Measurements from ENCODE around the gene PIK3CD. TPM values are rescaled to one million over a fixed set of nuclear protein-coding genes. Genes with fewer than 3 reads are reported as not detected.
"Not testable (repeated sequence)": the region's sequence is repeated elsewhere in the genome, so short reads cannot be mapped to it uniquely, and the experiment has no call there.

Gene PIK3CD
- total RNA-seq, 1 experiment from 2014 or later: 2.5 TPM

DNA sequence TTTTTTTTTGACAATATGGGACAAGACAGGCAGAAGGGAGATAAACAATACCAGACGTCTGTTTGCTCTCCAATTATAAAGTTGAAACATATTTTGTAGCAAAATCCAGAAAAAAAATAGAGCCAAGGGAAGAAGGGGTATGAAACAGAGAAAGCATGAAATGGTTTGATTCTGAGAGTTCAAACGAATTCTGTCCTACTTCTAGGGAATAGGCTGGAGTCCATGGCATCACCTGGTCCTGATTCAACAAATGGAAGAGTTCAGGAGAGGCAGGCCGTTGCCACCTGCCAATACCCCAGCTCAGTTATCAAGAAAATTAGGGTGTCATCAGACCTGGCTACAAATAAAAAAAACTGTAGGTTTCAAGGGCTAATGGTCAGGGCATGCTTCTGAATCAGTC lies 100.4 kb downstream of the PIK3CD start:
- H3K27ac ChIP-seq: no peak overlapping the region
- peaks cover 25% of the 10 kb centered on the region for H3K36me3 ChIP-seq
- no peaks in the 10 kb centered on the region for H3K4me1 ChIP-seq
- no peak for DNase-seq
- H3K4me3 ChIP-seq: no peak overlapping the region
- H3K27me3 ChIP-seq: no peaks in the 10 kb centered on the region
- no peaks in the 10 kb centered on the region for H3K9me3 ChIP-seq (replicated peaks)

GRCh38 chr1:9753121-9753531 lies 101.6 kb downstream of the PIK3CD start:
- Histone ChIP-seq H3K4me3 (no peak overlapping the region), H3K27me3 (no peaks in the 10 kb centered on the region), H3K27ac (no peak overlapping the region), H3K9me3 (replicated peaks) (no peaks in the 10 kb centered on the region), H3K36me3 (peaks cover 25% of the 10 kb centered on the region), H3K4me1 (no peaks in the 10 kb centered on the region)
- no peak for DNase-seq

- no peaks in the 10 kb centered on the region for H3K4me1 ChIP-seq
- no peaks in the 10 kb centered on the region for H3K27me3 ChIP-seq
- no peaks in the 10 kb centered on the region for H3K9me3 ChIP-seq (replicated peaks)
- H3K36me3 ChIP-seq: peaks cover 13% of the 10 kb centered on the region; the same call in 1 of the 2 replicates
- no peak for DNase-seq
- no peak overlapping the region for H3K4me3 ChIP-seq
- no peak overlapping the region for H3K27ac ChIP-seq
These were observed 104.0 kb downstream of the PIK3CD start for GRCh38 chr1:9755441-9755995.

GRCh38 chr1:9758559-9759121 lies 107.1 kb downstream of the PIK3CD start:
- Histone ChIP-seq H3K9me3 (replicated peaks) (no peaks in the 10 kb centered on the region), H3K27ac (no peak overlapping the region), H3K4me1 (no peaks in the 10 kb centered on the region), H3K27me3 (no peaks in the 10 kb centered on the region), H3K4me3 (no peak overlapping the region), H3K36me3 (peaks cover 14% of the 10 kb centered on the region; the same call in 1 of the 2 replicates)
- DNase-seq: no peak

DNA sequence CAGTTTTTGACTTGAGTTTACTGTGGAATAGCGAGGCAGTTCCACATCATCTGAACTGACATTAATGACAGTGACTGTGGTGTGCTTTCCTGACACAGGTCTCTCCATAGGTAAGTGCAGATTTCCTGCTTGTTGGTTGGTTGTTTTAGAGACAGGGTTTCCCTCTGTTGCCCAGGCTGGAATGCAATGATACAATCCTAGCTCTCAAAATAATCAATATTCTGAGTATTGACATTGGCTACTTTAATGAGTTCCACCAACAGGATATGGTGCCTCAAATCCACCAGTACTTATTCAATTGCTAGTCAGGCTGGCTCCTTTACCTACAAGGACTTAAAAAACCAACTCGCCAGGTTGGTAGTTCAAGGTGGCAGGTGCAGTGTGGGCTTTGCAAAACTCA lies 108.4 kb downstream of the PIK3CD start:
- Histone ChIP-seq H3K27me3 (no peaks in the 10 kb centered on the region), H3K9me3 (replicated peaks) (no peaks in the 10 kb centered on the region), H3K4me1 (no peaks in the 10 kb centered on the region), H3K36me3 (peaks cover 8% of the 10 kb centered on the region; the same call in 1 of the 2 replicates), H3K4me3 (no peak overlapping the region), H3K27ac (no peak overlapping the region)
- DNase-seq: no peak

DNA sequence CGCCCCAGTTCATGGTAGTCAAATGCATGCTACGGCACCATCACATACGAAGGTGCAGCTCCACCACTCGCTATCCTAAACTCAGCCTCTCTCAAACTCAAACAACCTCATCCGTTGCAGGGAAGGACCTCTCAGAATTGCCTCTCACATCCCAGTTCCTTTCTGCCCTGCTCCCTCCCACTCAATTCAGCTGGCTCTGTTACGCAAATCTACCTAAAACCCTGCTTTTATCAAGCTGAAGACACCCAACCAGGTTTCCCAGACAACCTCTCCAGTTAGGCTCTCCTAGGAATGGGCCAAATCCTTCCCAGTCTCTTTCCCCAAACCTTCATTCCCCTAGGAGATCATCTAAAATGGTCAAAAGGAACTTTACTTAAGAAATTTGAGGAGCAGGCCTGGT lies 109.3 kb downstream of the PIK3CD start:
- H3K36me3 ChIP-seq: peaks cover 8% of the 10 kb centered on the region; the same call in 1 of the 2 replicates
- H3K4me1 ChIP-seq: no peaks in the 10 kb centered on the region
- H3K9me3 ChIP-seq (replicated peaks): no peaks in the 10 kb centered on the region

DNA sequence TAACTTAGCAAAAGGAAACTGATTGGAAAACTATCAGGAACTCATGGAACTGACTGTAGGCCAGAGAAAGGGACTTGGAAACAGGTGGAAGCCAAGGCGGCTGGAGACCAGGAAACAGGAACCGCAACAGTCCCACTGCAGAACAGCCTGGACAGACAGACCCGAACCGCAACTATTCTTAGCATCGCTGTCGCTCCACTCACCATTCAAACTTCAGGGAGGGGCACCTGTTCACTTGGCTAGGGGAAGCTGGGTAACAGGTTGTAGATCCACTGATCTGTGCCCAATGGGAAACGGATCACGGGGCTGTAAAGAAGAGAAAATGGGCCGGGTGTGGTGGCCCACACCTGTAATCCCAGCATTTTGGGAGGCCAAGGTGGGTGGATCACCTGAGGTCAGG lies 110.3 kb downstream of the PIK3CD start:
- no peak overlapping the region for H3K4me3 ChIP-seq
- H3K27ac ChIP-seq: no peak overlapping the region
- H3K9me3 ChIP-seq (replicated peaks): no peaks in the 10 kb centered on the region
- no peaks in the 10 kb centered on the region for H3K27me3 ChIP-seq
- H3K4me1 ChIP-seq: no peaks in the 10 kb centered on the region
- peaks cover 8% of the 10 kb centered on the region; the same call in 1 of the 2 replicates for H3K36me3 ChIP-seq
- DNase-seq: no peak

More for the DNA sequence above, 109.3 kb downstream of the PIK3CD start:
- no peak overlapping the region for H3K4me3 ChIP-seq
- H3K27me3 ChIP-seq: no peaks in the 10 kb centered on the region
- H3K27ac ChIP-seq: no peak overlapping the region
- no peak for DNase-seq

DNA sequence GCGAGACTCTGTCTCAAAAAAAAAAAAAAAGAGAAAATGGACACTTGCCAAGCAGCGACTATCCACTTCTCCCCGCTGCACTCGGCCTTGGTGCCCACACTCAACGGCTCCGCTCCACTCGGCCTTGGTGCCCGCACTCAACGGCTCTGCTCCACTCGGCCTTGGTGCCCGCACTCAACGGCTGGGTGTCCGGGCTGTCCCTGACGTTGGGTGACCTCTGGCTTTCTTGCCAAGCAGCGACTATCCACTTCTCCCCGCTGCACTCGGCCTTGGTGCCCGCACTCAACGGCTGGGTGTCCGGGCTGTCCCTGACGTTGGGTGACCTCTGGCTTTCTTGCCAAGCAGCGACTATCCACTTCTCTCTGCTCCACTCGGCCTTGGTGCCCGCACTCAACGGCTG lies 110.9 kb downstream of the PIK3CD start:
- not testable (repeated sequence) for DNase-seq; H3K36me3 ChIP-seq; H3K4me1 ChIP-seq; H3K27me3 ChIP-seq; H3K9me3 ChIP-seq (replicated peaks); H3K4me3 ChIP-seq; H3K27ac ChIP-seq

- no peaks in the 10 kb centered on the region for H3K27me3 ChIP-seq
- H3K4me1 ChIP-seq: no peaks in the 10 kb centered on the region
- DNase-seq: no peak
- no peak overlapping the region for H3K4me3 ChIP-seq
- H3K9me3 ChIP-seq (replicated peaks): no peaks in the 10 kb centered on the region
- no peak overlapping the region for H3K27ac ChIP-seq
- peaks cover 8% of the 10 kb centered on the region; the same call in 1 of the 2 replicates for H3K36me3 ChIP-seq
These were observed 112.4 kb downstream of the PIK3CD start for GRCh38 chr1:9763914-9764313.

GRCh38 chr1:9764550-9764949 lies 113.0 kb downstream of the PIK3CD start:
- Histone ChIP-seq H3K27ac (no peak overlapping the region), H3K9me3 (replicated peaks) (no peaks in the 10 kb centered on the region), H3K4me3 (no peak overlapping the region), H3K27me3 (no peaks in the 10 kb centered on the region), H3K4me1 (no peaks in the 10 kb centered on the region), H3K36me3 (peaks cover 8% of the 10 kb centered on the region; the same call in 1 of the 2 replicates)
- DNase-seq: no peak

DNA sequence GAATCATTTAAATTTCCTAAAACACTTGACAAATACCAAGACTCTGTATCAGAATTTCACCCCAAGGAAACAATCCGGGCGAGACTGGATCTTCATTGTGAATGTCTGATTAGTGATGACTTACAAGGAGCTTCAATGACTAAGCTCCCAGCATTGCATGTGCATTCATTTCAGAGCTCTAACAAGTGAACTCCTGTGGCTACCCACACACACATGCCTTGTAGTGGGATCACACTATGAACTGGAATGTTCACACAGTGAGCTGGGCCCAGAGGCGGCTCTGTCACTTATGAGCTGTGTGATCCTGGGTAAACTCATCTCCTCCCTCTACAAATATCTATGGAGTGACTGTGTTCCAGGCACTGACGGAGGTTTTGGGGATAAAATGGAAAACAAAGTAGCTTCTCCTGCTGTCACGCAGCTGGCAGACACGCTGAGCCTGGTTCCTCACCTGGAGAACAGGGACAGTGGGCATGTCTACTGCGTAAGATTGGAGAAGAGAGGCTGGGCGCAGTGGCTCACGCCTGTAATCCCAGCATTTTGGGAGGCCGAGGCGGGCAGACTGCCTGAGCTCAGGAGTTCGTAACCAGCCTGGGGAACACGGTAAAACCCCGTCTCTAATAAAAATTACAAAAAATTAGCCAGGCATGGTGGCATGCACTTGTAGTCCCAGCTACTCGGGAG lies 115.4 kb downstream of the PIK3CD start:
- Histone ChIP-seq H3K4me1 (no peaks in the 10 kb centered on the region), H3K9me3 (replicated peaks) (no peaks in the 10 kb centered on the region), H3K27ac (no peak overlapping the region), H3K36me3 (peaks cover 11% of the 10 kb centered on the region; the same call in 1 of the 2 replicates), H3K4me3 (no peak overlapping the region), H3K27me3 (no peaks in the 10 kb centered on the region)
- no peak for DNase-seq

DNA sequence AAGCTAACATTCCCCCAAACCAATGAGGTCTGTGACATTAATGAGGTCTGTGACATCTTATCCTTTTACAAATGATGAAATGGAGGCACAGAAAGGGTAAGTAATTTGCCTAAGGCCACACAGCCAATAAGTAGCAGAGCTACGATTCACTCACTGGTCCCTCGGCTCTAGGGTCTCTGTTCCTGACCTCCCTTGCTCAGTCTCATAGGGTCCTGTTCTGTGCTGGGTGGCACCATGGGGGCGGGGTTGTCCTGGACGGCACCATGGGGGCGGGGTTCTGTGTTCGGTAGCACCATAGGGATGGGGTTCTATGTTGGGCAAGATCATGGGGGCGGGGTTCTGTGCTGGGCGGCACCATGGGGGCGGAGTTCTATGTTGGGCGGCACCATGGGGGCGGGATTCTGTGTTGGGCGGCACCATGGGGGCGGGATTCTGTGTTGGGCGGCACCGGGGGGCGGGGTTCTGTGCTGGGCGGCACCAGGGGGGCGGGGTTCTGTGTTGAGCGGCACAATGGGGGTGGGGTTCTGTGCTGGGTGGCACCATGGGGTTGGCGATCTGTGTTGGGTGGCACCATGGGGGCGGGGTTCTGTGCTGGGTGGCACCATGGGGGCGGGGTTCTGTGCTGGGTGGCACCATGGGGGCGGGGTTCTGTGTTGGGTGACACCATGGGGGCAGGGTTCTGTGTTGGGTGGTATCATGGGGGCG lies 116.6 kb downstream of the PIK3CD start:
- peak; percentile 22 to 31 for DNase-seq
- Histone ChIP-seq H3K27ac (no peak overlapping the region), H3K4me1 (no peaks in the 10 kb centered on the region), H3K27me3 (no peaks in the 10 kb centered on the region), H3K4me3 (no peak overlapping the region), H3K36me3 (peaks cover 14% of the 10 kb centered on the region; the same call in 1 of the 2 replicates), H3K9me3 (replicated peaks) (no peaks in the 10 kb centered on the region)

DNA sequence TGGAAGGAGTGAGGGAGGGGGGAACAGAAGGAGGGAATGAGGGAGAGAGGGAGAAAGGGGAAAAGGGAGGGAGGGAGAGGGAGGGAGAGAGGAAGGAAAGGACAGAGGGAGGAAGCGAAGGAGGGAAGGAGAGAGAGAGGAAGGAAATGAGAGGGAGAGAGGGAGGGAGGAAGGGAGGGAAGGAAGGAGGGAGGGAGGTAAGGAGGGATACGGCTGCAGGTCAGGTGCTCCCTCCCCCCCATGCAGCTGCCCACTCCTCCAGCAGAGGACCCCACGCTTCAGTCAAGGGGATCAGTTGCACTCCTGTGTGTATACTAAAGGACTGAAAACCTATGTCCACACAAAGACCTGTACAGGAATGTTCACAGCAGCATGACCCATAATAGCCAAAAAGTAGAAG lies 117.5 kb downstream of the PIK3CD start:
- Histone ChIP-seq H3K27ac (no peak overlapping the region), H3K4me3 (no peak overlapping the region)
- DNase-seq: no peak

GRCh38 chr1:9770298-9770697 lies 118.8 kb downstream of the PIK3CD start:
- Histone ChIP-seq H3K27me3 (no peaks in the 10 kb centered on the region), H3K36me3 (peaks cover 9% of the 10 kb centered on the region; the same call in 1 of the 2 replicates), H3K27ac (no peak overlapping the region), H3K4me1 (no peaks in the 10 kb centered on the region), H3K9me3 (replicated peaks) (no peaks in the 10 kb centered on the region), H3K4me3 (no peak overlapping the region)
- DNase-seq: no peak

More for the DNA sequence above, 117.5 kb downstream of the PIK3CD start:
- Histone ChIP-seq H3K4me1 (no peaks in the 10 kb centered on the region), H3K27me3 (no peaks in the 10 kb centered on the region), H3K9me3 (replicated peaks) (no peaks in the 10 kb centered on the region), H3K36me3 (peaks cover 12% of the 10 kb centered on the region; the same call in 1 of the 2 replicates)
